Measurements from ENCODE around the gene ERBB4. TPM values are rescaled to one million over a fixed set of nuclear protein-coding genes. Genes with fewer than 3 reads are reported as not detected.

Gene ERBB4
- total RNA-seq, 4 donors from 2014 or later = 0.16 to 12.7 (median 0.27) TPM; not detected in 1

GRCh38 chr2:212416086-212416485 lies 122.5 kb downstream of the ERBB4 start:
- no peaks in the 10 kb centered on the region for H3K36me3 ChIP-seq
- no peak overlapping the region for H3K4me3 ChIP-seq
- no peak for DNase-seq
- no peak for TF ChIP-seq POLR2A (IDR thresholded peaks at IDR 0.05)
- TF ChIP-seq EP300 (IDR thresholded peaks at IDR 0.05; ENCODE audit: low read depth) = no peak
- no peak for TF ChIP-seq POLR2AphosphoS5 (IDR thresholded peaks at IDR 0.05)
- no peak overlapping the region for H3K27ac ChIP-seq
- intact Hi-C loops (cut with DNase I; ENCODE audit: low total_unique reads) = no loop called here
- WGBS, 2 donors (ENCODE audit: low coverage in 1 of 2) = 64 to 77% methylated on average over 3 of the region's 3 CpGs
- H3K4me1 ChIP-seq = no peaks in the 10 kb centered on the region
- no peaks in the 10 kb centered on the region for H3K9me3 ChIP-seq
- in situ Hi-C loops (cut with MboI; ENCODE audit: low pct_ligation_motif_present in 1 of 4, low pct_unique_long_range_greater_than_20kb in 1 of 4, low sequenced_read_pairs in 3 of 4) = no loop called here
- no peaks in the 10 kb centered on the region for H3K27me3 ChIP-seq

GRCh38 chr2:212414767-212415211 lies 123.8 kb downstream of the ERBB4 start:
- H3K9me3 ChIP-seq = no peaks in the 10 kb centered on the region
- in situ Hi-C loops (cut with MboI; ENCODE audit: low pct_ligation_motif_present in 1 of 4, low pct_unique_long_range_greater_than_20kb in 1 of 4, low sequenced_read_pairs in 3 of 4) = no loop called here
- intact Hi-C loops (cut with DNase I; ENCODE audit: low total_unique reads) = no loop called here
- no peaks in the 10 kb centered on the region for H3K36me3 ChIP-seq
- 65 to 67% methylated on average over 4 of the region's 4 CpGs for WGBS, 2 donors (ENCODE audit: low coverage in 1 of 2)
- no peak overlapping the region for H3K27ac ChIP-seq
- DNase-seq = no peak
- H3K27me3 ChIP-seq = no peaks in the 10 kb centered on the region
- no peak for TF ChIP-seq CTCF (IDR thresholded peaks at IDR 0.05)
- TF ChIP-seq EP300 (IDR thresholded peaks at IDR 0.05; ENCODE audit: low read depth) = no peak
- TF ChIP-seq POLR2AphosphoS5 (IDR thresholded peaks at IDR 0.05) = no peak
- no peak for TF ChIP-seq POLR2A (IDR thresholded peaks at IDR 0.05)
- H3K4me3 ChIP-seq = no peak overlapping the region
- H3K4me1 ChIP-seq = no peaks in the 10 kb centered on the region

GRCh38 chr2:212409560-212409959 lies 129.0 kb downstream of the ERBB4 start:
- in situ Hi-C loops (cut with MboI; ENCODE audit: low pct_ligation_motif_present in 1 of 4, low pct_unique_long_range_greater_than_20kb in 1 of 4, low sequenced_read_pairs in 3 of 4) (no loop called here), intact Hi-C loops (cut with DNase I; ENCODE audit: low total_unique reads) (no loop called here)
- Histone ChIP-seq H3K4me3 (no peak overlapping the region), H3K4me1 (no peaks in the 10 kb centered on the region), H3K36me3 (no peaks in the 10 kb centered on the region), H3K9me3 (no peaks in the 10 kb centered on the region), H3K27me3 (no peaks in the 10 kb centered on the region), H3K27ac (no peak overlapping the region)
- DNase-seq = no peak
- TF ChIP-seq EP300 (IDR thresholded peaks at IDR 0.05; ENCODE audit: low read depth) (no peak), CTCF (IDR thresholded peaks at IDR 0.05) (no peak), POLR2AphosphoS5 (IDR thresholded peaks at IDR 0.05) (no peak), POLR2A (IDR thresholded peaks at IDR 0.05) (no peak)
- WGBS, 2 donors (ENCODE audit: low coverage in 1 of 2) = 8 to 25% methylated on average over 1 of the region's 1 CpG

GRCh38 chr2:212408524-212408923 lies 130.1 kb downstream of the ERBB4 start:
- in situ Hi-C loops (cut with MboI; ENCODE audit: low pct_ligation_motif_present in 1 of 4, low pct_unique_long_range_greater_than_20kb in 1 of 4, low sequenced_read_pairs in 3 of 4) = no loop called here
- TF ChIP-seq POLR2AphosphoS5 (IDR thresholded peaks at IDR 0.05) (no peak), POLR2A (IDR thresholded peaks at IDR 0.05) (no peak), CTCF (IDR thresholded peaks at IDR 0.05) (no peak), EP300 (IDR thresholded peaks at IDR 0.05; ENCODE audit: low read depth) (no peak)
- no peak overlapping the region for H3K27ac ChIP-seq
- WGBS, 2 donors (ENCODE audit: low coverage in 1 of 2) = 72 to 79% methylated on average over 4 of the region's 4 CpGs
- H3K4me3 ChIP-seq = no peak overlapping the region
- no peaks in the 10 kb centered on the region for H3K36me3 ChIP-seq
- no peaks in the 10 kb centered on the region for H3K9me3 ChIP-seq
- DNase-seq = no peak
- no peaks in the 10 kb centered on the region for H3K4me1 ChIP-seq
- intact Hi-C loops (cut with DNase I; ENCODE audit: low total_unique reads) = no loop called here
- H3K27me3 ChIP-seq = no peaks in the 10 kb centered on the region

- H3K4me1 ChIP-seq = no peaks in the 10 kb centered on the region
- H3K4me3 ChIP-seq = no peak overlapping the region
- H3K36me3 ChIP-seq = no peaks in the 10 kb centered on the region
- H3K9me3 ChIP-seq = no peaks in the 10 kb centered on the region
- intact Hi-C loops (cut with DNase I; ENCODE audit: low total_unique reads) (no loop called here), in situ Hi-C loops (cut with MboI; ENCODE audit: low pct_ligation_motif_present in 1 of 4, low pct_unique_long_range_greater_than_20kb in 1 of 4, low sequenced_read_pairs in 3 of 4) (no loop called here)
- H3K27me3 ChIP-seq = no peaks in the 10 kb centered on the region
- 63 to 65% methylated on average over 1 of the region's 1 CpG for WGBS, 2 donors (ENCODE audit: low coverage in 1 of 2)
- no peak for DNase-seq
- TF ChIP-seq CTCF (IDR thresholded peaks at IDR 0.05) (no peak), POLR2A (IDR thresholded peaks at IDR 0.05) (no peak), EP300 (IDR thresholded peaks at IDR 0.05; ENCODE audit: low read depth) (no peak), POLR2AphosphoS5 (IDR thresholded peaks at IDR 0.05) (no peak)
- no peak overlapping the region for H3K27ac ChIP-seq
Measured at GRCh38 chr2:212406716-212407115, 131.9 kb downstream of the ERBB4 start.

All from transverse colon (tissue), 4 donors.